GM19193 (cell line): ENCODE results near the gene PRKCZ.
A peak's percentile ranks its signal among the peaks of the same experiment; 100 is the strongest.

Experiments
- POLR2A ChIP-seq: IDR thresholded peaks from 4 replicates; pipeline ENCODE4 v1.6.1; 2011; ENCODE audit not compliant: insufficient read depth, insufficient read length; ENCODE audit errors: extremely low read depth

Gene PRKCZ

DNA sequence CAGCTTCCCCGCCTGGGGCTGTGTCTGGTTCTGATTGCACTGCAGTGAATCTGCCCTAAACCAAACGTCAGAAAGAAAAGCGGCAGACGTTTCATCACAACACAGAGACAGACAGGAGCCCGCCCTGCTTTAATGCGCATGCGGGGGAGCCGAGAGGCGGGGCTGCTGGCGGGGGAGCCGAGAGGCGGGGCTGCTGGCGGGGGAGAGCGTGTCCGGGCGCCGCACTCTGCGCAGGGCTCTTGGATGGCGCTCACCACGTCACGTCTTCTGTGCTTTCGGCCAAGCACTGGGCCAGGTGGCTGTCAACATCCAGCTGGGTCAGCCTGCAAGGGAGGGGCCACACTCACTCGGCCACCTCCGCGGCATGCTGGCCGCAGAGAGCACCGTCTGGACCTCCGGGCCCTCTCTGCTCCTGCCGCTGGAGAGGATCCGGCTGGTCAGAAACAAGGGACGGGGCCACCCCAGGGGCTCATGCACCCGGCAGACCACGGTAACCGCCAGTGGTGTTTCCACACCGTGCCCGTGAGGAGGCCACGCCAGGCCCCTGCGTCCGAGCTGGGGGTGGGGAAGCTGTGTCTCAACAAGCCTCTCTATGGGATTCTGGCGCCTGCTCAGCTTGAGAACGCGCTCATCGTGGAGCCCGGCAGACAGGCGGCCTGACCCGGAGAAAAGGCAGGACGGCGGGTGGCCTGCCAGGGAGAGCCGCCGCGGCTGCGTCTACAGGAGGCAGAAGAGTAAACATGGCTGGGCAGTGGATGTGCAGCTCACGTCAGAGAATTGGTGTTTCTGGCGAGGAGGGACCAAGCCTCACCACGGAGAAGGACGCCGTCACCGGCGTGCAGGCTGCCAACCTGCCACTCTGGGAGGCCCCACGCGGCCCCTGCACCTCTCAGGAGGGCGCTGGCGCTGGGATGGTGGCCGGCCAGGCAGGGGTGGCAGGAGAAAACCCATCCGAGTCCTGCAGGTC, 139.5 kb downstream of the PRKCZ start:
- TF ChIP-seq POLR2A, result peak; percentile 20

DNA sequence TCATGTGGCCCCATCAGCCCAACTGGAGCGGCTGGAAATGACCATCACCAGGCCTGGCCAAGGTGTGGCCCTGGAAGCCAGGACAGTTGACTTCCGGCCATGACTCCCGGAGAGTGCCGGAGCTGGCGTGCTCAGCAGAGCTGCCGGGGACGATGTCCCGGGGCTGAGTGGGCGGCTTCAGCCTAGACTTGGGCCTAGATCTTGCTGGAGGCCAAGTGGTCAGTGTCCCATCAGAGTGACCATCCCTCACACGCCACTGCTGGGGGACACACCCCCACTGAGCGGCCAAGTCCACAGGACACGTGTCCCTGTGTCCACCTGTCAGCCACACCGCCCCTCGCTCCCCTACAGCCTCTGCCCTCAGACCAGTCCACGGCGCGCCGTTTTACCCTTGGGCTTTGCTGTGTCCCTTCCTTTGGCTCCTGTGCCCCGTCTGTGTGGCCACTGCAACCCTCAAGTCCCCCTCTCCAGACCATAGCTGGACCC, 140.3 kb downstream of the PRKCZ start:
- no peak for TF ChIP-seq POLR2A

DNA sequence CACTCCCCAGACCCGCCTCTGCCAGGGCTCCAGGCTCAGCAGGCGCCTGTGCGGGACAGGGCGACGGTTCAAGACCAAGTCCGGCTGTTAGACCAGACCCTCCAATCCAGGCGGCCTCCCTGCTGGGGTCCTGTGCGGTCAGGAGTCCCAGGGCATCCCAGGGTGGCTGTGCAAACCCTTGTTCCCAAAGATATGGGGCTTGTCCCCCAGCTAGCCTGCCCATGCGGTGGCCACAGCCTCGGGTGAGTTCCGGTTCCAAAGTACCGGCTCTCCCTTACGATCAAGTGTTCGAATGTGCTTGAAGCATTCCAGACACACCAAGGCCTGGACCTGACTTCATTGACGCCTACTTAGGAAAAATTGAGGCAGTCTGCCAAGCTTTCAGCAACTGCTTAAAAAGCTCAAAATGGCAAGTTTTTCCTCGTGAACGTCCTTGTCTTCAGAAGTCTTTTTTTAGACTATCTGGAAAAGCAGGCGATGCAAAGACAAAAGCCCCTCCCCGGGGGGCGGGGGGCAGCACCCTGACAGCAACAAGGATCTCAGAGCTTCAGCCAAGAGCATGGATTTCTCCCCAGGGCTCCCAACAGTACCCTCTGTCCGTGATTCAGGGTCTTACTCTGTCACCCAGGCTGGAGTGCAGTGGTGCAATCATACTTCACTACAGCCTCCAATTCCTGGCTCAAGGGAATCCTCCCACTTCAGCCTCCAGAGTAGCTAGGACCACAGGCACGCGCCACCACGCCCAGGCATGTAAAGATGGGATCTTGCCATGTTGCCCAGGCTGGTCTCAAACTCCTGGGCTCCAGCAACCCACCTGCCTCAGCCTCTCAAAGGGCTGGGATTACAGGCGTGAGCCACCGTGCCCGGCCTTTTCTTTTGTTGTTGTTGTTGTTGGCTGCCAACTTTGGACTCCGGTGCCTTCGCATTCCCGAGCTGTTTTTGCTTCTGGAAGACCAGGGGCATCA, 142.1 kb downstream of the PRKCZ start:
- TF ChIP-seq POLR2A, result no peak

- TF ChIP-seq POLR2A, result no peak
These were observed 143.5 kb downstream of the PRKCZ start for GRCh38 chr1:2193514-2194281.

GRCh38 chr1:2194319-2194897, 144.2 kb downstream of the PRKCZ start, which contains the start of gene FAAP20:
Gene FAAP20 (minus strand): TSS chr1:2194772. CDS start chr1:2194749, 23 bp downstream.
- TF ChIP-seq POLR2A, result peak; percentile 53

DNA sequence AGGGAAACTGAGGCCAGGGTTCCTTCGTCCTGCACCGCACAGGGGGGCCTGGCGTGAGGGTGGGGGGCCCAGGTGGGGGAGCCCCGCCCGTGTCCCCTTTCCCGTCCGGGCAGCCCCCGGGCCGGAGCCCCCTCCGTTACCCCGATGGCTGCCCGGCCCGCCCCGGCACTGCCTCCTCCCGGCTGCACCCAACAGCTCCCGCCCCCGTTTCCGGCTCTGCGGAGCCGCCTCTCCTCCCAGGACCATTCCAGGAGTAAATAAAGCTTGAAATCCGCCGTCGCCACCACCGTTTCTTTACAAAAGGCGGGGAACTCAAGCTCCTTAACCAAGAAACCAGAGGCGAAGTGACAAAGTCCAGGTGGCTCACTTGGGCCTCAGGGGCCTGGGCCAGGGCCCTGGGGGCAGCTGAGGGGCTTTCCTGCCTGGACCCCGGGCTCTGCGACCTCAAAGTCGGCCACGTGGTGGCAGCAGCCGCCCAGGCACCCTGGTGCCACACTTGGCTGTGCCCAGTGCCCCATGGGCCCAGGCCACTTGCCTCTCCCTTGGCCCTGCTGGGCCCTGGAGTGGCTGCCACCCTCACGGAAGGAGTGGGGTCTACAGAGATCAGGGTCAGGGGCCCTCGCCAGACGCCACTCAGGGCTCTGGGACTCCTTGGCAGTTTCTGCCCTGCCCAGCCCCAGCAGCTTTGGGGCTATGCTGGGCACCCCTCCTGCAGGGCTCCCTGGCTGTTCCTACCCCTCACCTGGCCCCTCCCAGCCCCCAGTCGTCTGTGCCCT, 144.9 kb downstream of the PRKCZ start:
- TF ChIP-seq POLR2A, result no peak

DNA sequence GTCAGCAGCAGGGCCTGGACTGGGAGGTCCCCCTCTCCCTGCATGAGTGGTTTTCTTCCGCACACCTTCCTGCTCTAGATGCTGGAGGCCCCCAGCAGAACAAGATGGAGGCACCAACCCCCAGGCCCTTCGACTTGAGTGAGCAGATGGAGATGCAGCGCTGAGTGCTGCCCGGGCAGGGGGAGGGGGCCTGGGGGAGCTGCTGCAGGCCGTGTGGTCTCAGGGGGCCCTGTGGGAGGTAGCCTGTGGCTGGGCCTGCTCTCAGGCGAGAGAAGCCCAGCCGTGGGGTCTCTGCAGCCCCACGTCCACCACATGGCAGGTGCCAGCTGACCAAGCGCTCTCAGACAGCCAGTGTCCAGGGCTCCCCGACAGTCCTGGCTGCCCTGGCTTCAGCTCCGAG, 145.6 kb downstream of the PRKCZ start:
- TF ChIP-seq POLR2A, result no peak

DNA sequence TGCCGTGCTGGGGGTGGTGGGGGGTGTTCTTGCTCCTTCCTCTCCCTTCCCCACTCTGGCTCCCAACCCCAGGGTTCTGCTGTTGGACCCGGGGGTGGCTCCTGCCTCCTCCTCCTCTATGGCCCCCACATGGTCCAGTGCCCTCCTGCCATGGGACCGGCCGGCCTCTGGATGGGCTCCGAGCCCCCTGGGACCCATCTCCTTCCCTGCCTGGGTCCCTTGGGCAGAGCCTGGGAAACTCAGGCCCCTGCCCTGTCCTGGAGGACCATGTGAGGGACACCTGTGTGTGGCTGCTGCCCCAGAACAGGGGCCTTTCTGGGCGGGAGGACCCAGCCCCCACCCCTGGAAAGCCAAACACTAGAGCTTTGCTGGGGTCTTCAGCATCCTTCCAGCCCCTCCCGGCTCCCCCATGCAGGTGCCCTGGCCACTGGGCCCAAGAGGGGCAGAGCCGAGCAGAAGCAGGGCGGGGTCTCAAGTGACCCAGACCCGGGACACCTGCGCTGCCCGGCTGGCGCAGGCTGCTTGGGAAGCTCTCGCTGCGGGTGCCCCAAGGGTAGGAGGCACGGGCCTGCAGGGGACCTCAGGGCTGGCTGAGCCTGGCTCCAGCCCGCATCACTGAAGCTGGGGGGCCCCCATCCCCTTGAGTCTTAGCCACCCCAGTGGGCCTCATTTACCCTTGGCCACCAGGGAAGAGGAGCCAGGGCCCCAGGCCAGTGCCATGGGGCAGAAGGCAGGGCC, 146.9 kb downstream of the PRKCZ start:
- no peak for TF ChIP-seq POLR2A

GRCh38 chr1:2197707-2198165, 147.5 kb downstream of the PRKCZ start:
- TF ChIP-seq POLR2A, result no peak

GRCh38 chr1:2198571-2198970, 148.4 kb downstream of the PRKCZ start:
- TF ChIP-seq POLR2A, result no peak

- TF ChIP-seq POLR2A, result peak; percentile 30
These were observed 149.0 kb downstream of the PRKCZ start for GRCh38 chr1:2199042-2199810.

GRCh38 chr1:2200308-2200943, 150.2 kb downstream of the PRKCZ start:
- TF ChIP-seq POLR2A, result no peak

DNA sequence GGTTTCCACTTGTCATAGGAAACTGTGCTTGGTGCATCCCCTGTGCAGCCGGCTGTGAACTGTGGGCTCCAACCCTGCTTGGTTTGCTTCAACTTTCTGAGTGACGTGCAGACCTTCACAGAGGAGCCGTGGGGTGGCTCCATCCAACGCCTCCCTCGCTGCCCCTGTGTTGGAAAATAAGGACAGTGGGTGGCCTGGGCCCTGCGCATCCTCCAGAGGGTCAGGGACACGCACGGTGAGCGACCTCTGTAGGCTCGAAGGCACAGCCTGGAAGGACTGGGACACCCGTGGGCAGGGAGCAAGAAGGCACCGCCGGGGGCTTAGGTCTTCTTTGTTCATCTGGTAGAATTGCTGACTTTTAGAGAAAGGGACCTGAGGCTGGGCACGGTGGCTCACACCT, 150.9 kb downstream of the PRKCZ start:
- TF ChIP-seq POLR2A, result no peak
